ENCODE data around the gene CEP295NL. TPM values are rescaled to one million over a fixed set of nuclear protein-coding genes. Genes with fewer than 3 reads are reported as not detected.

CEP295NL gene
- polyA plus RNA-seq, 3 donors = 0.38 to 0.81 TPM; not detected in 1

- H3K4me1 Mint-ChIP-seq = peaks cover 28% of the 10 kb centered on the region
- H3K4me3 Mint-ChIP-seq = no peak overlapping the region
- peaks cover 0 to 2% of the 10 kb centered on the region in 2 donors for H3K36me3 Mint-ChIP-seq
- 91% methylated on average over 21 of the region's 31 CpGs for WGBS (ENCODE audit: insufficient coverage)
- Histone ChIP-seq H3K79me2 (ENCODE audit: insufficient read depth, low read length) (peaks cover 5% of the 10 kb centered on the region), H3K4me2 (replicated peaks; ENCODE audit: extremely low read depth, low read length, poor library complexity, severe bottlenecking) (no peak overlapping the region), H3K4me3 (replicated peaks in 1 of 3; ENCODE audit: low read depth in 2 of 3, low read length in 3 of 3) (no peak overlapping the region), H3K36me3 (replicated peaks in 1 of 2; ENCODE audit: control insufficient read depth in 1 of 2, insufficient read depth in 2 of 2, low read length in 2 of 2) (no peaks in the 10 kb centered on the region), H4K20me1 (ENCODE audit: insufficient read depth, low read length) (no peaks in the 10 kb centered on the region), H3K9ac (ENCODE audit: insufficient read depth, low read length, poor library complexity, severe bottlenecking) (no peak overlapping the region), H3K27me3 (ENCODE audit: control insufficient read depth in 2 of 2, insufficient read depth in 2 of 2, low read length in 2 of 2) (no peaks in the 10 kb centered on the region), H2AFZ (ENCODE audit: insufficient read depth, low read depth, low read length, poor library complexity, severe bottlenecking) (no peak overlapping the region), H3K9me3 (replicated peaks in 1 of 2; ENCODE audit: control insufficient read depth in 1 of 2, insufficient read depth in 1 of 2, low read length in 2 of 2) (no peaks in the 10 kb centered on the region), H3K4me1 (ENCODE audit: control insufficient read depth in 1 of 2, insufficient read depth in 2 of 2, low read length in 2 of 2) (peaks cover 26 to 29% of the 10 kb centered on the region in 2 donors), H3K27ac (ENCODE audit: low read depth in 1 of 2, low read length in 2 of 2) (no peak overlapping the region)
- DNase-seq = no peak
- TF ChIP-seq, protein P1, sequence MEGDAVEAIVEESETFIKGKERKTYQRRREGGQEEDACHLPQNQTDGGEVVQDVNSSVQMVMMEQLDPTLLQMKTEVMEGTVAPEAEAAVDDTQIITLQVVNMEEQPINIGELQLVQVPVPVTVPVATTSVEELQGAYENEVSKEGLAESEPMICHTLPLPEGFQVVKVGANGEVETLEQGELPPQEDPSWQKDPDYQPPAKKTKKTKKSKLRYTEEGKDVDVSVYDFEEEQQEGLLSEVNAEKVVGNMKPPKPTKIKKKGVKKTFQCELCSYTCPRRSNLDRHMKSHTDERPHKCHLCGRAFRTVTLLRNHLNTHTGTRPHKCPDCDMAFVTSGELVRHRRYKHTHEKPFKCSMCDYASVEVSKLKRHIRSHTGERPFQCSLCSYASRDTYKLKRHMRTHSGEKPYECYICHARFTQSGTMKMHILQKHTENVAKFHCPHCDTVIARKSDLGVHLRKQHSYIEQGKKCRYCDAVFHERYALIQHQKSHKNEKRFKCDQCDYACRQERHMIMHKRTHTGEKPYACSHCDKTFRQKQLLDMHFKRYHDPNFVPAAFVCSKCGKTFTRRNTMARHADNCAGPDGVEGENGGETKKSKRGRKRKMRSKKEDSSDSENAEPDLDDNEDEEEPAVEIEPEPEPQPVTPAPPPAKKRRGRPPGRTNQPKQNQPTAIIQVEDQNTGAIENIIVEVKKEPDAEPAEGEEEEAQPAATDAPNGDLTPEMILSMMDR (IDR thresholded peaks at IDR 0.05) = no peak
- peaks cover 4 to 13% (median 8%) of the 10 kb centered on the region in 3 donors for H3K27me3 Mint-ChIP-seq (ENCODE audit: low read depth in 3 of 3)
- H3K27ac Mint-ChIP-seq = peak overlapping the region in 1 of 7 donors; percentile 53
- intact Hi-C loops (cut with micrococcal nuclease) = loop anchor here (5.0 kb wide), 1 partner anchor 37 kb away; no protein-coding TSS in a partner anchor
- no peaks in the 10 kb centered on the region for H3K9me3 Mint-ChIP-seq
Observed at GRCh38 chr17:78929908-78930775, 27.1 kb upstream of the CEP295NL start.

- Histone ChIP-seq H3K9ac (ENCODE audit: insufficient read depth, low read length, poor library complexity, severe bottlenecking) (peak overlapping the region; percentile 73), H3K4me2 (replicated peaks; ENCODE audit: extremely low read depth, low read length, poor library complexity, severe bottlenecking) (peak overlapping the region; percentile 93), H3K4me1 (ENCODE audit: control insufficient read depth in 1 of 2, insufficient read depth in 2 of 2, low read length in 2 of 2) (peaks cover 34 to 38% of the 10 kb centered on the region in 2 donors), H3K27ac (ENCODE audit: low read depth in 1 of 2, low read length in 2 of 2) (peak overlapping the region; percentile 64 to 72), H3K9me3 (replicated peaks in 1 of 2; ENCODE audit: control insufficient read depth in 1 of 2, insufficient read depth in 1 of 2, low read length in 2 of 2) (no peaks in the 10 kb centered on the region), H3K36me3 (replicated peaks in 1 of 2; ENCODE audit: control insufficient read depth in 1 of 2, insufficient read depth in 2 of 2, low read length in 2 of 2) (peaks cover 0 to 13% of the 10 kb centered on the region in 2 donors), H3K27me3 (ENCODE audit: control insufficient read depth in 2 of 2, insufficient read depth in 2 of 2, low read length in 2 of 2) (no peaks in the 10 kb centered on the region), H4K20me1 (ENCODE audit: insufficient read depth, low read length) (peaks cover 34% of the 10 kb centered on the region), H2AFZ (ENCODE audit: insufficient read depth, low read depth, low read length, poor library complexity, severe bottlenecking) (peak overlapping the region; percentile 79), H3K4me3 (replicated peaks in 1 of 3; ENCODE audit: low read depth in 2 of 3, low read length in 3 of 3) (peak overlapping the region; percentile 52 to 96 (median 62)), H3K79me2 (ENCODE audit: insufficient read depth, low read length) (peaks cover 45% of the 10 kb centered on the region)
- Mint-ChIP-seq H3K4me3 (peak overlapping the region; percentile 69 to 80), H3K36me3 (peaks cover 10 to 11% of the 10 kb centered on the region in 2 donors), H3K27ac (peak overlapping the region; percentile 40 to 88 (median 82)), H3K4me1 (peaks cover 35% of the 10 kb centered on the region), H3K27me3 (ENCODE audit: low read depth in 3 of 3) (peaks cover 1 to 5% (median 4%) of the 10 kb centered on the region in 3 donors), H3K9me3 (no peaks in the 10 kb centered on the region)
- DNase-seq = peak; percentile 47 to 59 (median 51)
- intact Hi-C loops (cut with micrococcal nuclease) = loop anchor here in 1 of 2 donors (2.0 to 5.0 kb wide), 2 partner anchors 41 to 63 kb away; no protein-coding TSS in a partner anchor
- 19% methylated on average over 24 of the region's 33 CpGs for WGBS (ENCODE audit: insufficient coverage)
- TF ChIP-seq, protein P1 (IDR thresholded peaks at IDR 0.05) = no peak
Observed at GRCh38 chr17:78925662-78926555, 22.9 kb upstream of the CEP295NL start.

All from CD14-positive monocyte (primary cell).